ENCODE measurements around the gene DCAF8L2.
A peak's percentile ranks its signal among the peaks of the same experiment; 100 is the strongest.

The DCAF8L2 gene

DNA sequence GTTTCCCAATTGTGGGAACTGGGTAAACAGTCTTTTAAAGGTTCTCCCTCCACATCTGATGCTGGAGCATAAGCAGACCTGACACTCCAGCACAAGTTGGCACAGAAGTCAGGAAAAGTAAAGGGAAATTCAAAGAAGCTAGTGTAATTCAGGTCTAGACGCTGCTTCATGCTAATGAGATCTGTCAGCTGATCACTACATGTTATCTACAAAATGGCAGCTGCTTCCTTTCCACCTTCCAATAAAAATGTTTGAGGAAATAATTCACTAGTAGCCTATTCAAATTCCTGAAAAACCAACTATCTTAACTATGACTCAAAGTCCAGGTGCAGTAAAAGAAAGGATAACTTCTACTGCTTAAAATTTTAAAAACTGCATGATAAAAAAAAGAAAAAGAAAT is 29.3 kb downstream of the DCAF8L2 start:
- no peak for DNase-seq (ENCODE audit: low read depth)
- TF ChIP-seq, protein P1, sequence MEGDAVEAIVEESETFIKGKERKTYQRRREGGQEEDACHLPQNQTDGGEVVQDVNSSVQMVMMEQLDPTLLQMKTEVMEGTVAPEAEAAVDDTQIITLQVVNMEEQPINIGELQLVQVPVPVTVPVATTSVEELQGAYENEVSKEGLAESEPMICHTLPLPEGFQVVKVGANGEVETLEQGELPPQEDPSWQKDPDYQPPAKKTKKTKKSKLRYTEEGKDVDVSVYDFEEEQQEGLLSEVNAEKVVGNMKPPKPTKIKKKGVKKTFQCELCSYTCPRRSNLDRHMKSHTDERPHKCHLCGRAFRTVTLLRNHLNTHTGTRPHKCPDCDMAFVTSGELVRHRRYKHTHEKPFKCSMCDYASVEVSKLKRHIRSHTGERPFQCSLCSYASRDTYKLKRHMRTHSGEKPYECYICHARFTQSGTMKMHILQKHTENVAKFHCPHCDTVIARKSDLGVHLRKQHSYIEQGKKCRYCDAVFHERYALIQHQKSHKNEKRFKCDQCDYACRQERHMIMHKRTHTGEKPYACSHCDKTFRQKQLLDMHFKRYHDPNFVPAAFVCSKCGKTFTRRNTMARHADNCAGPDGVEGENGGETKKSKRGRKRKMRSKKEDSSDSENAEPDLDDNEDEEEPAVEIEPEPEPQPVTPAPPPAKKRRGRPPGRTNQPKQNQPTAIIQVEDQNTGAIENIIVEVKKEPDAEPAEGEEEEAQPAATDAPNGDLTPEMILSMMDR (IDR thresholded peaks at IDR 0.05; ENCODE audit: low read depth, low read length, missing control alignments): no peak
- no peak overlapping the region for H3K4me3 ChIP-seq (ENCODE audit: low read depth, low read length)

DNA sequence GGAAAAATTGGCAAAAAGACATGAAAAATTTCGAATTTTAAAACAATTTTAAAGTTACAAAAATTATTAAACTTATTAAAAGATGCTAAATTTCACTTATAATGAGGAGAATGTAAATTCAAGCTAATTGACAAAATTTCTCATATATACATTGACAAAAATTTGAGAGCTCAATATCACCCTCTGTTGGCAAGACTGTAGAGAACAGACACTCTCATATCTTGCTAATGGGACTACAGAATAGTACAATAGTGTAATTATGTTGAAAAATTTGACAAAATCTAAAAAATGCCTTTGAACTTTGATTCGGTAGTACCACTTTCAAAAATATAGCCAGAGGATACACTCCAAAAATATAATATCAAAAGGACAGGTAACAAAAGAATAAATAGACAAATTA is 29.8 kb downstream of the DCAF8L2 start:
- no peak overlapping the region for H3K4me3 ChIP-seq (ENCODE audit: low read depth, low read length)
- DNase-seq (ENCODE audit: low read depth): no peak
- TF ChIP-seq, protein P1 (IDR thresholded peaks at IDR 0.05; ENCODE audit: low read depth, low read length, missing control alignments): peak; percentile 3

DNA sequence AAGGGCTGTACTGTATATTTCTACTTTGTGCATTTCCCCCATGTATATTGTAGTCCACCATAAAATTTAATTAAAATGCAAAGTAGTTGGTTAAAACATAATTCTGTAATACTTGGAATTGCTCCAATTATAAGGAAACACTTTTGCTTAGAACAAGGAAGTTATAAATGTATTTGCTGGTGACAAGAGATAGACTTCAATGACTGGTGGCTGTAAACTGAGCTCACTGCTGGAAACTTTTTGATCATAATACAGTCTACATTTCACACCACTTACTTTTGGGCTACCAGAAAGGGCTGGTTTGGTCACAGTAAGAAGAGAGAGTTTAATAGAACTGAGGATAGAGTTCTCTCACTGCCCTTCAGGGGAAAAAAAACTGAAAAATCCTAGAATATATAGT is 32.7 kb downstream of the DCAF8L2 start:
- H3K4me3 ChIP-seq (ENCODE audit: low read depth, low read length): no peak overlapping the region
- TF ChIP-seq, protein P1 (IDR thresholded peaks at IDR 0.05; ENCODE audit: low read depth, low read length, missing control alignments): no peak
- DNase-seq (ENCODE audit: low read depth): no peak

DNA sequence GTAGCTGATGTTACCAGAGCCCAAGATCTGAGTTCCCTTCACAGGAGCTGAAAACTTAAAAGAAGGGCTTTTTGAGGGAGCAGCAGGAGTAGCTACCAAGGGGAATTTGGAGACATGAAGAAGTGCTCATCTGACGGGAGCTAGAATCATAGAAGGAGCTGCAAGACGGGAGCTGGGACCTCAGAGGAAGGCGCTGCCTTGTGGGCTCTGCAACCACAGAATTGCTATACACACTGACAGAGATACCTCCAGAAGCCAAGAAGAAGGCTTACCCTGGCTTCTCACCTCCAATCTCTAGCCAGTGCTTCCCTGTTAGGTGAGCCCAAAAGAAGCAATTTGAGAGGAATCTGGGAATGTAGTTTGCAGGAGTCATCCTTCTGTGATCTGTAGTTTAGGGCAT is 35.9 kb downstream of the DCAF8L2 start:
- H3K4me3 ChIP-seq (ENCODE audit: low read depth, low read length): no peak overlapping the region
- DNase-seq (ENCODE audit: low read depth): no peak
- TF ChIP-seq, protein P1 (IDR thresholded peaks at IDR 0.05; ENCODE audit: low read depth, low read length, missing control alignments): no peak

DNA sequence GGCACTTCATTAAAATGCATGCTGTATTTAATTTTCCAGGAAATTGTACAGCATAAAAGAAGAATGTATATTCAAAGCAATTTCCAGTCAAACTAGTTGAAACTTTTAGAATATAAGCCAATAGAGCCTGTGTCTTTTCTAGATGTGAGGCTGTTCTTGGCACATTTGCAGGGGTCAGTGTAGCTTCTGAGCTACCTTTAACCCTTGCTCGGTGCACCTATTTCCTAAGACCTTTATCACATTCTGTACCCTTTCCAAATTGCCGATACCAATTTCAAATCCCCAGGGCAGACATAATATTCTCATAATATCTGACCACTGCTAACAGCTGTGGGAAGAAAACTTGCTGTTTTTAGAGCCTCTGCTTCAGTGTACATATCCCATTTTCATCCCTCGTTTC is 43.2 kb downstream of the DCAF8L2 start:
- H3K4me3 ChIP-seq (ENCODE audit: low read depth, low read length): no peak overlapping the region
- TF ChIP-seq, protein P1 (IDR thresholded peaks at IDR 0.05; ENCODE audit: low read depth, low read length, missing control alignments): no peak
- DNase-seq (ENCODE audit: low read depth): no peak

DNA sequence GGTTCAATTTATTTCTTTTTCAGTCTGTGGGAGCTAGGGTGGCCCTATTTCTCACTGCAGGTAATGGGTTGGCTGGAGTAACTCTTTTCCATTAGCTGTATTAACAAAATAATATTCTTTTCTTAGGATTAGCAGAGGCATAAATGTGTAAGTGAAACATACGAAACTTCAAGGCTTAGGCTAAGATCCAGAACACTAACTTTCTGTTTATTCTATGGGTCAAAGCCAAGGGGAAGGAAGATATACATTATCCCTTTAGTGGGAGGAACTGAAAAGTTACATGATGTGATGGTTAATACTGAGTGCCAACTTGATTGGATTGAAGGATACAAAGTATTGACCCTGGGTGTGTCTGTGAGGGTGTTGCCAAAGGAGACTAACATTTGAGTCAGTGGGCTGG is 66.4 kb downstream of the DCAF8L2 start:
- no peak for DNase-seq (ENCODE audit: low read depth)
- no peak overlapping the region for H3K4me3 ChIP-seq (ENCODE audit: low read depth, low read length)
- TF ChIP-seq, protein P1 (IDR thresholded peaks at IDR 0.05; ENCODE audit: low read depth, low read length, missing control alignments): no peak

DNA sequence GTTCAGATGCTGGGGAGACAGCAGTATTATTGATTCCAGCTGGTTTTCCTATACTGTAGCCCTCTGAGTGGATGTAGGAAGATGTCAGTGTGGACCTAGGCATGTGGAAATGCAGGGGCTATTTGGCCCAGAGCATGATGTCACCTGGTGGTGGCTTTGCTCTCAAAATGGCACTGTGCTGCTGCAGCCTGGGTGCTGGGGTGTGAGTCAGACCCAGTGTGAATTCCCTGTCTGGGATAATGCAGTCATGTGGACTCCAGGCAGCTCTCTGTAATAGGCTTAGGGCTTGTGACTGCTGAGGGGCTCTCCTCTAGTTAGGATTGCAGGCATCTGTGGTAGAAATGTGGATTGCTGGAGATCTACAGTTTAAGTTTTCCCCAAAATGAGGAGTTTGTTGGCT is 70.7 kb downstream of the DCAF8L2 start:
- no peak overlapping the region for H3K4me3 ChIP-seq (ENCODE audit: low read depth, low read length)
- TF ChIP-seq, protein P1 (IDR thresholded peaks at IDR 0.05; ENCODE audit: low read depth, low read length, missing control alignments): no peak
- no peak for DNase-seq (ENCODE audit: low read depth)
